ENCODE data around the gene NOS3. TPM values are rescaled to one million over a fixed set of nuclear protein-coding genes. Genes with fewer than 3 reads are reported as not detected.

NOS3 gene
- total RNA-seq, 1 donor from 2014 or later, result 1.7 TPM

- H3K4me3 Mint-ChIP-seq, result peak within 1 kb of the TSS; percentile 94
- DNase-seq (ENCODE audit: extremely low spot score, unreplicated experiment), result peak; percentile 97
- H3K4me1 Mint-ChIP-seq (ENCODE audit: unreplicated experiment), result peaks cover 22% of the 10 kb centered on the region
- TF ChIP-seq CTCF (conservative IDR thresholded peaks at IDR 0.05), result peak; percentile 66
- H3K27me3 Mint-ChIP-seq, result peaks cover 26% of the 10 kb centered on the region
- no peaks in the 10 kb centered on the region for H3K36me3 Mint-ChIP-seq
- peak within 1 kb of the TSS; percentile 100 for H3K27ac Mint-ChIP-seq
- no peaks in the 10 kb centered on the region for H3K9me3 Mint-ChIP-seq
These were observed 37.5 kb downstream of the NOS3 start, which contains the start of gene ABCB8 for GRCh38 chr7:151028131-151028947. TSS of gene ABCB8 (plus strand) at chr7:151028450. CDS start at chr7:151028516, 66 bp downstream.

DNA sequence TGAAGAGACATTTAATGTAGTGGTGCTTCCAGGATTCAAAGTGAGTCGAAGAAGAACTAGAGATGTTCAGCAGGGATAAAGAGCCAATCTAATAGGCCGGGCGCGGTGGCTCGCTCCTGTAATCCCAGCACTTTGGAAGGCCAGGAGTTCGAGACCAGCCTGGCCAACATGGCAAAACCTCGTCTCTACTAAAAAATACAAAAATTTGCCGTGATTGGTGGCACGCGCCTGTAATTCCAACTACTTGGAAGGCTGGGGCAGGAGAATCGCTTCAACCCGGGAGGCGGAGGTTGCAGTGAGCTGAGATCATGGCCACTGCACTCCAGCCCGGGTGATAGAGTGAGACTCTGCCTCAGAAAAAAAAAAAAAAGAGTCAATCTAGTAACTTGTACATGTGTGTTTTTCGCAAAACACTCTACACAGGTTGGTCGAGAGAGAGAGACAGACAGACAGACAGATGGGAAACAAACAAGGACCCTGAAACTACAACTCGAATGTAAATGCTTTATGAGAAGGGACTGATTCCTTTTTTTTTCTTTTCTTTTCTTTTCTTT lies 38.2 kb downstream of the NOS3 start:
- peaks cover 22% of the 10 kb centered on the region for H3K4me1 Mint-ChIP-seq (ENCODE audit: unreplicated experiment)

GRCh38 chr7:151031011-151031410 lies 40.2 kb downstream of the NOS3 start:
- Mint-ChIP-seq H3K4me1 (ENCODE audit: unreplicated experiment) (peaks cover 19% of the 10 kb centered on the region), H3K27ac (peak overlapping the region; percentile 8), H3K4me3 (no peak overlapping the region), H3K27me3 (peaks cover 15% of the 10 kb centered on the region), H3K36me3 (no peaks in the 10 kb centered on the region), H3K9me3 (no peaks in the 10 kb centered on the region)
- no peak for TF ChIP-seq CTCF (conservative IDR thresholded peaks at IDR 0.05)
- DNase-seq (ENCODE audit: extremely low spot score, unreplicated experiment), result no peak

More for the DNA sequence above, 38.2 kb downstream of the NOS3 start:
- H3K36me3 Mint-ChIP-seq, result no peaks in the 10 kb centered on the region
- no peak for TF ChIP-seq CTCF (conservative IDR thresholded peaks at IDR 0.05)
- H3K4me3 Mint-ChIP-seq, result peak overlapping the region; percentile 94
- H3K27me3 Mint-ChIP-seq, result peaks cover 26% of the 10 kb centered on the region
- no peak for DNase-seq (ENCODE audit: extremely low spot score, unreplicated experiment)
- H3K9me3 Mint-ChIP-seq, result no peaks in the 10 kb centered on the region
- H3K27ac Mint-ChIP-seq, result peak overlapping the region; percentile 100

GRCh38 chr7:151032936-151033863 lies 42.4 kb downstream of the NOS3 start:
- Mint-ChIP-seq H3K4me1 (ENCODE audit: unreplicated experiment) (peaks cover 8% of the 10 kb centered on the region), H3K9me3 (no peaks in the 10 kb centered on the region), H3K27ac (peak overlapping the region; percentile 93), H3K27me3 (no peaks in the 10 kb centered on the region), H3K36me3 (no peaks in the 10 kb centered on the region), H3K4me3 (peak overlapping the region; percentile 39)
- no peak for TF ChIP-seq CTCF (conservative IDR thresholded peaks at IDR 0.05)
- no peak for DNase-seq (ENCODE audit: extremely low spot score, unreplicated experiment)

DNA sequence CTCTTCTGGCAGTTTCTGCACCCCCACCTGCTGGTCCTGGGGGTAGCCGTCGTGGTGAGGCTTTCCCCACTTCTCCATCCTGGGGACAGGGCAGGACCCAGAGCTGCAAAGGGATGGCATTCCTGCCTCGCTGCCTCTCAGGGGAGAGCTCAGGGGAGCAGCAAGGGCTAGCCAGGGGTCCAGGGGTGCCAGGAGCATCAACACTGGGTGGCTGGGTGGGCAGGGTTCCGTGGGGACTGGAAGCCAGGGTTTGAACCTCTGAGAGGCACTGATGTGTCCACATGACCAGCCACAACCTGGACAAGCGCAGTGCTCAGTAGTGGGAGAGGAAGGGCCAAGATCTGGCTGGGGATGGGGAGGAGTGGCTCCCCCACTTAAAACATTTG lies 43.0 kb downstream of the NOS3 start:
- Mint-ChIP-seq H3K4me3 (no peak overlapping the region), H3K27ac (no peak overlapping the region), H3K9me3 (no peaks in the 10 kb centered on the region), H3K36me3 (no peaks in the 10 kb centered on the region), H3K4me1 (ENCODE audit: unreplicated experiment) (peaks cover 7% of the 10 kb centered on the region), H3K27me3 (no peaks in the 10 kb centered on the region)
- no peak for DNase-seq (ENCODE audit: extremely low spot score, unreplicated experiment)
- no peak for TF ChIP-seq CTCF (conservative IDR thresholded peaks at IDR 0.05)

Data from type B pancreatic cell (in vitro differentiated cells).